Activated CD4-positive, alpha-beta memory T cell treated with anti-CD3 and anti-CD28 coated beads for 36 hours (primary cell): Measurements from ENCODE around the gene SFMBT1. TPM values are rescaled to one million over a fixed set of nuclear protein-coding genes. Genes with fewer than 3 reads are reported as not detected.
A peak's percentile ranks its signal among the peaks of the same experiment; 100 is the strongest.

Experiments
- CTCF ChIA-PET: fragments of 350-600 bp; sonication (Branson Sonifier 250); formaldehyde crosslinking; loops from one replicate; lab custom pipeline; 2021; ENCODE audit warnings: antibody characterized with exemption, inconsistent platforms; lab: Charles Lee
- POLR2A ChIA-PET: fragments of 350-600 bp; sonication (Branson Sonifier 250); formaldehyde crosslinking; loops from one replicate; lab custom pipeline; 2021; ENCODE audit warnings: antibody characterized with exemption; lab: Charles Lee
- DNase-seq: peaks from one replicate; pipeline ENCODE4 v3.0.0-alpha.2; 2020
- H3K27ac Mint-ChIP-seq: one replicate; pipeline ENCODE4 v1.8.0; 2021; ENCODE audit warnings: mixed read lengths
- H3K27me3 Mint-ChIP-seq: one replicate; pipeline ENCODE4 v1.8.0; 2021; ENCODE audit warnings: mixed read lengths
- H3K36me3 Mint-ChIP-seq: one replicate; pipeline ENCODE4 v1.8.0; 2021; ENCODE audit warnings: mixed read lengths
- H3K4me1 Mint-ChIP-seq: one replicate; pipeline ENCODE4 v1.8.0; 2021; ENCODE audit warnings: low read depth, mixed read lengths
- H3K4me3 Mint-ChIP-seq: one replicate; pipeline ENCODE4 v1.8.0; 2021; ENCODE audit warnings: mild to moderate bottlenecking, mixed read lengths
- H3K9me3 Mint-ChIP-seq: one replicate; pipeline ENCODE4 v1.8.0; 2021; ENCODE audit warnings: mixed read lengths
- intact Hi-C: fragments of 100-400 bp; cut with micrococcal nuclease; formaldehyde crosslinking; loops from one replicate; pipeline ENCODE4 v1.15.1; 2023
- total RNA-seq, 2 experiments: library from RNA; stranded (reverse); gene quantifications; one replicate each; pipeline ENCODE4 v1.2.3, GENCODE V29; 2021

Gene SFMBT1
- total RNA-seq, 2 experiments from 2014 or later, result 22.1 to 22.8 TPM

DNA sequence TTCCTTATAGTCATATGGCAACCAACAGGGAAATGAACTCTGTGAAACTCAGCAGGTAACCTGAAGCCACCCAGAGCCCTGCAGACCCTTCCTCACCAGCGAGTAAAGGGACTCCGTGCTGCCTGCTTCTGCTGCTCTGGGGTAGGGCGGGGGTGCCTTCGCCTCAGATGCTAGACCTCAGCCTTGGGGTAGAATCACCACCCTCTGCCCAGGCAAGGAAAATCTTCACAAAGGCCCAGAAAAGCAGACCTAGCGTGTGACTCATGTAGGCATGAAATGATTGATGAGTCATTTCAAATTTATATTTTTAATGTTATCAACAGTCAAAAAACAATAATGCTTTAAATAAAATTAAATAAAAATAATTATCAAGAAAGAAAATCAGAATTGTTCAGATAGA is 155.1 kb downstream of the SFMBT1 start:
- DNase-seq, result peak; percentile 70
- H3K36me3 Mint-ChIP-seq, result peaks cover 6% of the 10 kb centered on the region
- no peak overlapping the region for H3K4me3 Mint-ChIP-seq
- no peaks in the 10 kb centered on the region for H3K9me3 Mint-ChIP-seq
- H3K27ac Mint-ChIP-seq, result peak overlapping the region; percentile 80
- ChIA-PET CTCF (no interaction called here), POLR2A (no interaction called here)
- intact Hi-C loops, result loop anchor here (1.0 to 10.0 kb wide), 4 partner anchors 10 to 364 kb away; partner anchors contain the start of genes NT5DC2, TKT and UQCC5
- no peaks in the 10 kb centered on the region for H3K27me3 Mint-ChIP-seq
- peaks cover 60% of the 10 kb centered on the region for H3K4me1 Mint-ChIP-seq

DNA sequence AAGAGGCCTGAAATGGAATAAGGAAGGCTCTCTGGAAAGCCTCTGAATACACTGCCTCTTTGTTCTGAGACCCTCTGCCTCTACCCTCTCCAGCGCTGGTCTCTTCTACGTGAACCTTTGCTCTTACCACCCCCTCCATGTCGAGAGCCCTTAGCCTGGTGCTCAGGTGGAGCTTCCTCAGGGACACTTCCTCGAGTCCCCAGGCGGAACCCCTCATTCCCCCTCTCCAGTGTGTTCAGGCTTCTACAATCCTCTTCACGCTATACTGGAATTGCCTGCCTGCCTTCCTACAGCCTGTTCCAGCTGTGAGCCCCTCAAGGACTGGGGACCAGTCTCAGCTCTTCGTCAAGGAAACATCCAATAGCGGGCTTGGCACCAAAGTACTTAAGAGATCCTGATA is 156.0 kb downstream of the SFMBT1 start:
- H3K27ac Mint-ChIP-seq, result no peak overlapping the region
- no peaks in the 10 kb centered on the region for H3K27me3 Mint-ChIP-seq
- H3K36me3 Mint-ChIP-seq, result peaks cover 14% of the 10 kb centered on the region
- DNase-seq, result no peak
- no peak overlapping the region for H3K4me3 Mint-ChIP-seq
- H3K9me3 Mint-ChIP-seq, result no peaks in the 10 kb centered on the region
- intact Hi-C loops, result loop anchor here (10.0 kb wide), 2 partner anchors 355 to 365 kb away; partner anchors contain the start of genes NT5DC2, TKT and UQCC5
- POLR2A ChIA-PET, result interaction anchor here (1.4 kb wide), 1 partner anchor 184 kb away, joined by 3 read pairs; the partner anchor contains the start of genes GLT8D1 and SPCS1
- CTCF ChIA-PET, result interaction anchor here (1.9 kb wide), 1 partner anchor 9 kb away, joined by 6 read pairs; no protein-coding TSS in a partner anchor
- H3K4me1 Mint-ChIP-seq, result peaks cover 52% of the 10 kb centered on the region

DNA sequence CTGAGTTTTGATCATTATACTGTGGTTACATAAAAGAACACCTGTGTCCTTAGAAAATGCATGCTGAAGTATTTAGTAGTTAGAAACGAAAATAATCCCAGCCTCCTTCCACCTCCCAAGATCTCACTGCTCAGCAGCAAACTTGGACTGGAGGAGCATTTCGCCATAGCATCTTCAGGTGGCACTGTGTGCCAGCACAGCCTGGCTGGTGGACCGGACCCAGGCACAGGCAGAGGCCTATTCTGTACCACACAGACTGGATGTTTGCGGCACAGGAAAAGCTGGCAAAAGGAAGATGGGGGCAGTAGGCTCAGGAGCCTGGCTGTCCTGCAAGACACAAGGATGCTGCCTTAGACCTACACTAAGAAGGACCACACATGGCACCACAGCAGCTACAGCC is 158.7 kb downstream of the SFMBT1 start:
- no peak for DNase-seq
- Mint-ChIP-seq H3K27ac (no peak overlapping the region), H3K27me3 (no peaks in the 10 kb centered on the region), H3K4me1 (peaks cover 25% of the 10 kb centered on the region), H3K36me3 (peaks cover 19% of the 10 kb centered on the region), H3K4me3 (no peak overlapping the region), H3K9me3 (no peaks in the 10 kb centered on the region)
- ChIA-PET CTCF (no interaction called here), POLR2A (no interaction called here)
- intact Hi-C loops, result no loop called here

DNA sequence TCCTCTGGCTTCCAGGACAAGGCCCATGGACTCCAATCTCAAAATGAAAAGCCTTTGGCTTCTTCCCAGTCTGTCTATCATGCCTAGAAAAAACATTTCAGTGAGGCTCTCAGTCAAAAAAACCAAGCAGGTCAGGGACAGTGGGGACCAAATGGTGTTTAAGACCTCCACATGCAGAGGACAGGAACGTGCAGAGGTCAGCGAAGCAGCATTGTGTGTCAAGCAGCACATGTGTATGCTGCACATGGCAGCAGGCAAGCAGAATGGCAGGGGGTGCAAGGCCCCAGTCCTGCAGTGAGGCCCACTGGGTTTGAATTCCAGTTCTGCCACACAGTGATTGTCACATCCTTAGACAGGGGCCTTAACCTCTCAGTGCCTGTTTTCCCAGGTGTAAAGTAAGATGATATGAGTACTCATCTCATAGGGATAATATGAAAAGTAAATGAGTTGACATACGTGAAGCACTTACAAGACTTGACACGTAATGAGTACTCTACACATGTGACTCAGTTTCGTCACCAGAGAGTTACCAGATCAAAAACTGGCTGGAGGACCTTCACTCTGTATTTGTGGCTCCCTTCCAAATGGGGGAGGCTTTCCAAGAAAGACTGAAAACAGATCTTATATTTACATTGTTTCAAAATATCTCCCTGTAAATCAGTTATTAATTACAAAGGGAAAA is 159.7 kb downstream of the SFMBT1 start:
- no peaks in the 10 kb centered on the region for H3K27me3 Mint-ChIP-seq
- peaks cover 15% of the 10 kb centered on the region for H3K4me1 Mint-ChIP-seq
- no peaks in the 10 kb centered on the region for H3K9me3 Mint-ChIP-seq
- DNase-seq, result no peak
- H3K36me3 Mint-ChIP-seq, result peaks cover 19% of the 10 kb centered on the region
- CTCF ChIA-PET, result no interaction called here
- no peak overlapping the region for H3K27ac Mint-ChIP-seq
- POLR2A ChIA-PET, result no interaction called here
- intact Hi-C loops, result no loop called here
- H3K4me3 Mint-ChIP-seq, result no peak overlapping the region

GRCh38 chr3:52882377-52882776 is 163.5 kb downstream of the SFMBT1 start:
- ChIA-PET CTCF (interaction anchor here (7.0 kb wide), 1 partner anchor 11 kb away, joined by 46 read pairs; no protein-coding TSS in a partner anchor), POLR2A (no interaction called here)
- Mint-ChIP-seq H3K4me1 (peaks cover 13% of the 10 kb centered on the region), H3K4me3 (no peak overlapping the region), H3K9me3 (no peaks in the 10 kb centered on the region), H3K36me3 (peaks cover 22% of the 10 kb centered on the region), H3K27ac (no peak overlapping the region), H3K27me3 (no peaks in the 10 kb centered on the region)
- DNase-seq, result no peak
- intact Hi-C loops, result no loop called here

DNA sequence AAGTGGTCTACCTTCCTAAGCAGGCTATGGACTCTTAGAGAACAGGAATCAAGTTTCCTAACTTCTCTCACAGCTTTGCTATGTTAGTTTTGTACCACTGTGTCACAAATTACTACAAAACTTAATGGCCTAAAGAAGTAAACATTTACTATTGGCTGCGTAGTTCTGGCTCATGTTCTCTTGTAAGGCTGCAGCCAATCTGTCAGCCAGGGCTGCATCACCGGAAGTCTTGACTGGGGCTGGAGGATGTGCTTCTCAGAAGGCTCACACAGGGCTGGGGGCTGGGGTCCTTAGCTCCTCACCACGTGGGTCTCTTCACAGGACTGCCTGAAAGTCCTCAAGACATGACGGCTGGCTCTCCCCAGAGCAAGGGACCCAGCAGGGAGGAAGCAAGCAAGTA is 164.0 kb downstream of the SFMBT1 start:
- POLR2A ChIA-PET, result no interaction called here
- Mint-ChIP-seq H3K9me3 (no peaks in the 10 kb centered on the region), H3K4me3 (no peak overlapping the region), H3K27me3 (no peaks in the 10 kb centered on the region), H3K4me1 (peaks cover 13% of the 10 kb centered on the region), H3K27ac (no peak overlapping the region), H3K36me3 (peaks cover 22% of the 10 kb centered on the region)
- no peak for DNase-seq
- intact Hi-C loops, result no loop called here
- CTCF ChIA-PET, result interaction anchor here (1.4 to 7.0 kb wide), 3 partner anchors 7 to 53 kb away, joined by 4 to 46 read pairs (median 6); no protein-coding TSS in a partner anchor

- Mint-ChIP-seq H3K36me3 (peaks cover 13% of the 10 kb centered on the region), H3K27ac (no peak overlapping the region), H3K9me3 (no peaks in the 10 kb centered on the region), H3K4me1 (peaks cover 18% of the 10 kb centered on the region), H3K4me3 (no peak overlapping the region), H3K27me3 (no peaks in the 10 kb centered on the region)
- DNase-seq, result peak; percentile 31
- ChIA-PET POLR2A (interaction anchor here (0.9 to 1.0 kb wide), 2 partner anchors 12 to 162 kb away, joined by 3 read pairs; no protein-coding TSS in a partner anchor), CTCF (interaction anchor here (1.0 to 7.0 kb wide), 6 partner anchors 9 to 234 kb away, joined by 3 to 46 read pairs (median 4); no protein-coding TSS in a partner anchor)
- intact Hi-C loops, result loop anchor here (1.0 kb wide), 1 partner anchor 11 kb away; no protein-coding TSS in a partner anchor
These were observed 165.4 kb downstream of the SFMBT1 start for GRCh38 chr3:52880474-52880873.

DNA sequence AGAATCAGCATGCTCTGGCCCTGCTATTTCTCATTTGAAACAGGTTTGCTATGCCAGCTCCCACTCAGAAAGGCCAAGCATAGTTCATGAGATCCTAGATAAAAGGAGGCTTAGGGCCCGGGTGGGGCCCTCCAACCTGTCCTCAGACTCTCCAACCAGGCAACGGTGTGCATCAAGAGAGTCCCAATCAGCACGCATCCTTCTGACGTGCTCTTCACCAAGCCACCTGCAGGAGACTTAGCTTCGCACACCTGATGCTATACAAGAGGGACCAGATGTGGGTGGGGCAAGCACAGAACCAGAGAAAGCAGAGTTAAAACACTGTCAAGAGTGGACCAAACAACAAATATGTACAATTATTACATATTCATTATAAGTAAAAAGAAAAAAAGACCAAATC is 165.8 kb downstream of the SFMBT1 start:
- Mint-ChIP-seq H3K9me3 (no peaks in the 10 kb centered on the region), H3K27ac (no peak overlapping the region), H3K36me3 (peaks cover 9% of the 10 kb centered on the region), H3K4me3 (no peak overlapping the region), H3K27me3 (no peaks in the 10 kb centered on the region), H3K4me1 (peaks cover 23% of the 10 kb centered on the region)
- intact Hi-C loops, result loop anchor here (1.0 kb wide), 1 partner anchor 11 kb away; no protein-coding TSS in a partner anchor
- POLR2A ChIA-PET, result interaction anchor here (0.8 to 1.0 kb wide), 3 partner anchors 12 to 163 kb away, joined by 3 to 4 read pairs (median 3); no protein-coding TSS in a partner anchor
- DNase-seq, result no peak
- CTCF ChIA-PET, result interaction anchor here (1.0 to 7.0 kb wide), 6 partner anchors 8 to 235 kb away, joined by 3 to 46 read pairs (median 4); no protein-coding TSS in a partner anchor

- H3K36me3 Mint-ChIP-seq, result peaks cover 5% of the 10 kb centered on the region
- H3K27ac Mint-ChIP-seq, result no peak overlapping the region
- H3K27me3 Mint-ChIP-seq, result no peaks in the 10 kb centered on the region
- DNase-seq, result no peak
- H3K4me3 Mint-ChIP-seq, result no peak overlapping the region
- no peaks in the 10 kb centered on the region for H3K9me3 Mint-ChIP-seq
- intact Hi-C loops, result no loop called here
- POLR2A ChIA-PET, result interaction anchor here (0.8 kb wide), 1 partner anchor 16 kb away, joined by 4 read pairs; no protein-coding TSS in a partner anchor
- H3K4me1 Mint-ChIP-seq, result peaks cover 26% of the 10 kb centered on the region
- CTCF ChIA-PET, result interaction anchor here (1.1 to 7.0 kb wide), 5 partner anchors 8 to 106 kb away, joined by 3 to 46 read pairs (median 4); no protein-coding TSS in a partner anchor
These were observed 166.3 kb downstream of the SFMBT1 start for GRCh38 chr3:52879581-52879980.

DNA sequence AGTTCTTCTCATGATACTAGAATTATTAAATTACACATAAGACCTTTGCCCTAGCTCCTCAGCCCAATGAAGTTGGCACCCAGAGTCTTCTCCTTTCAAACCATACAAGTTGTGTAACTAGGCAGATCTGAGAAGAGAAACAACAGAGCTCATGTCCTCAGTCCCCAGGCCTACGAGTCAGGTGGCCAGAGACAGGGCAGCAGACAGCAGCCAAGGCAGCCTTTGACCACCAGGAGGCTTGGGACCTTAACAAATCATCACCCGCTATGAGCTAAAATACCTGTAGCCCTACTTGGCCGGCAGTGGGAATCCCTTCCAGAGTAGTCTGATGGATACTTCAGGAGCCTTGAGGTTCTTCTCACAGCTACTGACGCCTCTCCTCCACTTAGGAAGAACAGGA is 166.8 kb downstream of the SFMBT1 start:
- no peak for DNase-seq
- POLR2A ChIA-PET, result no interaction called here

GRCh38 chr3:52877085-52877484 is 168.8 kb downstream of the SFMBT1 start:
- POLR2A ChIA-PET, result no interaction called here

More for the DNA sequence above, 166.8 kb downstream of the SFMBT1 start:
- peaks cover 30% of the 10 kb centered on the region for H3K4me1 Mint-ChIP-seq
- H3K36me3 Mint-ChIP-seq, result peaks cover 2% of the 10 kb centered on the region
- no peak overlapping the region for H3K27ac Mint-ChIP-seq
- intact Hi-C loops, result no loop called here
- CTCF ChIA-PET, result interaction anchor here (0.7 to 7.0 kb wide), 3 partner anchors 15 to 53 kb away, joined by 3 to 46 read pairs (median 4); no protein-coding TSS in a partner anchor
- H3K4me3 Mint-ChIP-seq, result no peak overlapping the region
- no peaks in the 10 kb centered on the region for H3K27me3 Mint-ChIP-seq
- no peaks in the 10 kb centered on the region for H3K9me3 Mint-ChIP-seq

More at GRCh38 chr3:52877085-52877484, 168.8 kb downstream of the SFMBT1 start:
- CTCF ChIA-PET, result interaction anchor here (7.0 kb wide), 1 partner anchor 17 kb away, joined by 46 read pairs; no protein-coding TSS in a partner anchor
- intact Hi-C loops, result no loop called here
- Mint-ChIP-seq H3K27me3 (no peaks in the 10 kb centered on the region), H3K27ac (no peak overlapping the region), H3K36me3 (peaks cover 2% of the 10 kb centered on the region), H3K4me3 (no peak overlapping the region), H3K4me1 (peaks cover 40% of the 10 kb centered on the region), H3K9me3 (no peaks in the 10 kb centered on the region)
- DNase-seq, result no peak
